Limb (tissue), 2 donors: ENCODE results near the gene SEMA3B.
"Not testable (repeated sequence)": the region's sequence is repeated elsewhere in the genome, so short reads cannot be mapped to it uniquely, and the experiment has no call there.

Experiments used
- DNase-seq, 2 donors: peaks; one replicate each; pipeline ENCODE4 v3.0.0-alpha.2; 2016; ENCODE audit errors: extremely low spot score in 2 of 2

The SEMA3B gene

DNA sequence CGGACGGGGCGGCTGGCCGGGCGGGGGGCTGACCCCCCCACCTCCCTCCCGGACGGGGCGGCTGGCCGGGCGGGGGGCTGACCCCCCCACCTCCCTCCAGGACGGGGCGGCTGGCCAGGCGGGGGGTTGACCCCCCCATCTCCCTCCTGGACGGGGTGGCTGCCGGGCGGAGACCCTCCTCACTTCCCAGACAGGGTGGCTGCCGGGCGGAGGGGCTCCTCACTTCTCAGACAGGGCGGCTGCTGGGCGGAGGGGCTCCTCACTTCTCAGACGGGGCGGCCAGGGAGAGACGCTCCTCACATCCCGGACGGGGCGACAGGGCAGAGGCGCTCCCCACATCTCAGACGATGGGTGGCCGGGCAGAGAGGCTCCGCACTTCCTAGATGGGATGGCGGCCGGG, 43.1 kb downstream of the SEMA3B start:
- not testable (repeated sequence) for DNase-seq

DNA sequence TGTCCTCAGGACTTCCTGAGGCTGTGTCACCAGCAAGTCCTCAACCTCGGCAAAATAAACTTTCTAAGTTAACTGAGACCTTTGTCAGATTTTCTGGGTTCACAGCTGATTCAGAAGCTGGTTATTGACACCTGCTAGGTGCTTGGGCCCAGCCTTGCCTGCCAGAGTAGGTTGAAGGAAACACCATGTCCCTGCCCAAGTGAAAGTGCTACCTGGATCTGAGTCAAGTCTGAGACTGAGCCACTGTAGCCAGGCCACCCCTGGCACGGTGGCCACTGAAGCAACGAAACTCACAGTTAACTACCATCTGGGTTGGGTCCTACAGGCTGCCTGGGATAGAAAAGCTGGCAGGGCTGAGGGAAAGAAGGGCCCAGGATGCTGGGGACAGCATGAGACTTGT, 45.4 kb downstream of the SEMA3B start:
- no peak for DNase-seq

DNA sequence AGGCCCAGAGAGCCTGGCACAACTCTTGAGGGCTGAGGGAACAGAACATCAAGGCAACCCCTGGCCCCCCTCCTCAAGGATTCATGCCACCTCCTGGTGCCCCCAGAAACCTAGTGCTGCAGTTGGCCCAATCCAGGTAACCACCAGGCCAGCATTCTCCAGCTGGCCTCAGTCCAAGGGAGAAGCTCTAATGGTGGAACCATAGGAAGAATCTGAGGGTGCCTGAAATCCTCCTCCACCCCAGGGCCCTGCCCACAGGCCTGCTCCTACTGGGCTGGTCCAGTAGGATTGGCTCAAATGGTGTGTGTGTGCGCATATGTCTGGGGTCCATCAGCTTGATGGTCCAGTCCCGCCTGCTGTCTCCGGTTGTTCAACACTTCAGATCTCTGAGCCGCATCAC, 45.9 kb downstream of the SEMA3B start:
- DNase-seq = no peak

DNA sequence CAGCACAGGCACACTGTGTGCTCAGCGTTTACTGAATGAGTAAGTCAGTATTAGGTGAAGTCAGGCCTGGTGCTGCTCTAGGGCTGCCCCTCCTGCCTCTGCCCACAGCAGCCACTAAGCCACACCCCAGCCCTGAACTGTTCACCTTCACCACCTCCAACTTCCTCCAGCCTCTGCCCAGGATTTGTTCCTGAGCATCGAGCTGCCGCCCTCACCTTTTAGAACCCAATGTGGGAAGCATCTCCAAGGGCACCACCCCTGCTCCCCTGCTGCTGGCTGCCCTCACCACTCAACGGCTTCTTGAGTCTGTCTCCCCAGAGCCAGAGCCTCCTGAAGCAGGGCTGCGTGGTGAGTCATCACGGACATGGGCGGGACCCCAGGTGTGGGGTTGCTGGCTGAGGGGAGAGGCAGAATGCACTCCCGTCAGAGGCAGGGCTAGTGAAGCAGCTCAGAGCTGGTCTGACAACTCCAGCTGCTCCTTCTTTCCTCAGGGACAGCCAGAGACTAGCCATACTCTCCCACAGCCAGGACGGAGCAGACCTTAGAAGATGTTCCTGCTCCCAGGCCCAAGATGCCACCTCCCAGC, 47.8 kb downstream of the SEMA3B start:
- DNase-seq = no peak

DNA sequence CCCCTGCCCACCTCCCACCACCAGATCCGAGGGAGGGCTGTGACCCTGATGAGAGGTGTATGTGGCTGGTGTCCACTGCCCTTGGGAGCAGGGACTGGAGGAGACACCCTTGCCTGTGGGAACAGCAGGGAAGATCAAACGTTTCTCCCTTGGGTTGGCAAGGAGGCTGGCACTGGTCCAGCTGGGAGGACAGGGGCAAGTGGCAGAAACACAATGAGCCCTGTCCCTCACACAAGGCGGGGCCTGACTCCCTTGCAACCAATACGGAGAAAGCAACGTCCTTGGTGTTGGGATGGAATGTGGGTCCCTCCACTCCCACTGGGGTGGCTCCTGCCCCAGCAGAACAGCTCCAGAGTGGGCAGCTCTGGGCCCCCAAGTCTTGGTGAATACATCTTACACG, 48.4 kb downstream of the SEMA3B start:
- DNase-seq = no peak

DNA sequence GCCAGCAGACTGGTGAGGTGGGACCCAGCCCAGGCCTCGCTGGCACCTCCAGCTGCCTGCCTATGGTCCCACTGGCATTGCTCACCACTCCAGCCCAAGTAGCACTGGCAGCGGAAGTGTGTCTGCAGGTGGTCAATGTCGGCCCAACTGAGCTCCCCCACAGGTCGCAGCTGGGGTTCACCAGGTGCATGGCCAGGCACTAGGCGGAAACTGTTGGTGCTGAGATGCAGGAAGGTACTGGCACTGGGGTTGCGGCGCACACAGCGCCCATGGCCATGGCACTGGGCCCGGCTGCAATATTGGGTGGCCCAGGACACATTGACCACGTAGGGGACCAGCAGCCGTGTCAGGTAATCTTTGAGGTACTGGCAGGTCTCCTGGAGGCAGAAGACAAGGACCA, 49.2 kb downstream of the SEMA3B start:
- no peak for DNase-seq

DNA sequence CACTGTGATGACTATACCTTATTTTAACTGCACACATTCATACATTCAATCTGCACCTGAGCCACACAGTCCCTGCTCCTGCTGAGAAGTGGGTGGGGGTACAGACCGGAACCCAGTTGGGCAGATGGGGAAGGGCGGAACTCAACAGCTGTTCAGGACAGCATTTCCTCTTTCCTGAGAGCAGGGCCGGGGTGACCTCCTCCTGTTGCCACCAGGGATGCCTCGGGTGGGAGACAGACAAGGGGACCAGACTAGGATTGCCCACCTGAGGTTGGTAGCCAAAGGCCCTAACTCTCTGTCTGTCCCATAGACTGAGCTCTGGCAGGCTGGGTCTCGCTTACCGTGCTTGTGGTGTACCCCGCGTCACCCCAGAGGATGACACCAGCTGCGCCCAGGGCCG, 49.7 kb downstream of the SEMA3B start:
- DNase-seq = no peak

DNA sequence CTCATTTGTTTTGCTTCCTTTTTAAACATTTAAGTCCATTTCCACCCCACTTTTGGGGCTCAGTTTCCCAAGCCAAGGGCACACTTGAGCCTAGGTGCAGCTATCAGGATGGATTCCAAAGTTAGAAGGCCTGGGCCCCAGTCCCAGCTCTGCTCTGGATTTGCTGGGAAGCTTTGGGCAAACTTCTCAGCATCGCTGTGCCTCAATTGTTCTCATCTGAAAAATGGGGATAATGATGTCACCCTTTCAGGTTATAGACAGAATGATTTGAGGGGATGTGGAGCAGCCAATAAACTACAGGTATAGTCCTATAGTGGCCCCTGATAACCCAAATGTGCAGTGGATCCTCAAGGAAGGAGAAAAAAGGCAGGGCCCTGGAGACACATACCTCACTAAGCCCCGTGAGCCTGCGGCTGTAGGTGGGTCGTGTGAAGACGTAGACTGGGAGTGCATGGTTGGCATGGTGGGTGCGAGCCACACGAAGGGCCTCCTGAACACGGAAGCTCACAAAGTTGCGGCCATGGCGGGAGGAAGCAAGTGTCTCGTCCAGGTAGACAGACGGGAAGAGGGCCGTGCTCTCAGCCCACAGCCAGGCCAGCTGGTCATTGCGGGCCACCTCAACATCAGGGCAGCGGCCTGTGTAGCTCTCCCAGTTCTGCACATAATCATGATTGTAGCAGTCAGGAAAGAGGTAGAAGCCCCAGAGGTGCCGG, 50.4 kb downstream of the SEMA3B start:
- no peak for DNase-seq

DNA sequence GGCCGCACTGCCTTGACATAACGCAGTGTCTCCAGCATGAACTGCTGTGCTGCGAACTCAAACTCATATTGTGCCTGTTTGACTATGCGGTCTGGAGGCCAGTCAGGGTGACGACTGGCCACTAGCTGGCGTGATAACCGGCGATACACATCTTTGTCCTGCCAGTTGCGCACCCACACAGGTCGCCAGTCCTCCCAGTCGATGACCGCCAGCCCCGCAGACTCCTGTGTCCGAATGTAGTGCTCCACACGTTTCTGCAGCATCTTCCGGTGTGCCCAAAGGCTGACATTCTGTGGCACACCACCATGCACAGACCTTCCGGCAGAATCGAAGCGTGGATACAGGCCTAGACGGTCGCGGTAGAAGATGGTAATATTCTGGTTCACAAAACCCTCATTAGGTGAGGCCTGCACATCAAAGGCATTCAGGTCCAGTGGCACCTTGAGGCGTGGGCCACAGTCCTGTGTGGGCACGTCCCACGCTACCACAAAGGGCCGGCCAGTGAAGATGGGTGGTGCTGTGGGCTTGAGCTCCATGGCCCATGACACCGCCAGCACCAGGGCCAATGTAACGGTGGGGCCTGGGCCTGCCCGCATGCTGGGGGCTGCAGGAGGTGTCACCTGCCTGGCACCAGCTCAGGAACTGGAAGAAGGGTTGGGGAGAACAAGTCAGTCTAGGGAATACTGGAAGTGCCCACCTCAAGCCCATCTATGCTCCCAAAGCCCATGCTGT, 51.1 kb downstream of the SEMA3B start:
- DNase-seq = no peak

DNA sequence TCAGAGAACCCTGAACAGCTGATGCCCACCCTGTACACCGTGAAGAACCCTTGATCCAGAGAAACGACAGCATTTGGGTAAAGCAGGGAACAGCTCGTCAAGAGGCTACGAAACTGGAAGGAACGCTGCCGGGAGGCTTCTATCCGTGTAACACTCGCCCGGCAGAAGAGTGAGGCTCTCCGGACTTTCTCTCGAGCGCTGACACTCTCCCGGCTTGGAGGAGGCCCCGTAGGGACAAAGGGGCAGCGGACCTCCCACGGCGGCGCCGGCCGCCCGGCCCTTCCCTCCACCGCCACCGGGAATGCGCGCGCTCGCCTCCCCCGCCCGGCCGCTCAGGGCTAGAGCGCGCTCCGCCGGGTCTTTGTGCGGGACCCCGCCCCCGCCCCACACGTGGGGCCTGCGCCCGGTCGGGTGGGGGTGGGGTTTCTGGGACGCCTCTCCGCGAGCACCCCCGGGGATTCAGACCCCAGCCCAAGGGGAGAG, 51.9 kb downstream of the SEMA3B start:
- DNase-seq = peak; percentile 75 to 92

DNA sequence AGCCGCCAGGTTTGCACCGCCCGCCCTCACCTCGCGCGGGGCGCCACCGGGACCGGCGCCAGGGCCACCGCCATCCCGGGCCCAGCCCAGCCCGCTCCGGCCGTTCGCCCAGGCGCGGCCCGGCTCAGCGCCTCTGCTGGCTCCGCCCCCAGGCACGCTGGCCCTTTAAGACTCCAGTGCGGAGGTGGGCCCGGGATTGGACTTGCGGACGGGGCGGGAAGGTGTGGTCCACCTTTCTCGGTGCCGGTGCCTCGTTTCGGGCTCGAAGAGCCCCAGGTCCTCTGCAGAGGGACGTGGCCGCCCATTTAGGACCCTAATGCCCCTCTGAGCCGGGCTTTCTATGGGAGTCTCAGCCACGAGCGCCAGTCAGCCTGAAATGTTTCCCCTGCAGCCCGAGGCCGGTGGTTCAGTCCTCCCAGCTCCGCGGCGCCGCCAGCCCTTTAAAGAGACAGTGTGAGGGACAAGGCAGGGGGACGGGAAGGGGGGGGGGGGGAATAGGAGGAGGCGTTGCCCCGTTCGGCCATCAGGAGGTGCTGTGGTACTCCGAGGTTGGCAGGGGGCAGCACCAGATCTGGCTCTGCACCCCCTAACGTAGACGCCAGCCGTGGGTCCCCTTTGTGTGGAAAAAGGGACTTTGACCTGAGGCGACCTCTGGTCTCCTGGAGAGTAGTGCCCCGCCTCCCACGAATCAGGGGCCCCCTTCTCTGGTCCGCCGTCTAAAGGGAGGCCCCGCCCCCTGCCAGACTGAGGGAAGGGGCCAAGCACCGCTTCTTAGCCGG, 52.6 kb downstream of the SEMA3B start:
- DNase-seq = peak; percentile 92 to 94

DNA sequence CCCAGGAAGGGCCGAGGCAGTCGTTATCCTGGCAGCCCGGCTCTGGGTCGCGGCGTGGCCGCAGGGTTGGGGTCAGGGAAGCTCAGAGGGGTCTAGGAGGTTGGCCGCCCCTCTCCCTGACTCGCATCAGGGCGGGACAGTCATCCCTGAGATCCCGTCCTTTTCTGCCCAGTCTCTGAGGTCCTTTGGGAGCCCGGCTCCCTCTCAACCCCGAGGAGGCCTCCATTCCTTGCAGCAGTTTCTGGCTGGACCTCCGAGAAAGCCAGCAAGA, 53.1 kb downstream of the SEMA3B start:
- DNase-seq = no peak

DNA sequence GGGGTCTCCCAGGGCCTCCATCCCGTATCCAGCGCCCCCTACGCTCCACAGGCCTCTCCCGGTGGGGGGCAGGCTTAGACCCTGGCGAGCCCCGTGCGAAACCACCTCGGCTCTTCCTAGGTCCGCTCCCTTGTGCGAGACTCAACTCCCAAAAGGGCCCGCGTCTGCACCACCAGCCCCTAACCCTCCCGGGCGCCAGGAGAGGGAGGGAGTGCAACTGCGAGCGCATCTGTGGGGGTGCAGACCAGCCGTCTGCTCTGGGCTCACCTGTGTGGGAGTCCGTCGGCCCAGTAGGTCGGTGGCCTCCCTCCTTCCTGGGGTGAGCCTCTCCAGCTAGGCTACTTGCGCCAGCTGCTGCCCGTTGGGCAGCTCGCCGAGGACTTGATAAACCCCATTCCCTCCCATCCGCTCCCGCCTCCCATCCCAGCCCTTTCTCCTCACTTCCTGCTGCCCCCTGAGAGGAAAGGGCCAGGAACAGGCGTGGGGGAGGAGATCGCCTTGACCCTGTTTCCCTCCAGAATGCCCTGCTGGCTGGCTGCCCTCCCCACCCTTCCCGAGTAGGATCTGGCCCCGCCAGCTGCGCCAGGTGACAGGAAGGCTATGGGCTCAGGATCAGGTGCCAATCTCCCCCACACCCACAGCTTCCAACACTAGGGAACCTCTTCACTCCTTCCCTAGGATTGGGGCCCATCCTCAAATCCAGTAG, 53.6 kb downstream of the SEMA3B start, which contains the start of gene HYAL2:
TSS of gene HYAL2 (minus strand) at position 360 of the 706 bp plus-strand sequence. CDS start 2,256 bp downstream, outside the sequence.
- DNase-seq = no peak

DNA sequence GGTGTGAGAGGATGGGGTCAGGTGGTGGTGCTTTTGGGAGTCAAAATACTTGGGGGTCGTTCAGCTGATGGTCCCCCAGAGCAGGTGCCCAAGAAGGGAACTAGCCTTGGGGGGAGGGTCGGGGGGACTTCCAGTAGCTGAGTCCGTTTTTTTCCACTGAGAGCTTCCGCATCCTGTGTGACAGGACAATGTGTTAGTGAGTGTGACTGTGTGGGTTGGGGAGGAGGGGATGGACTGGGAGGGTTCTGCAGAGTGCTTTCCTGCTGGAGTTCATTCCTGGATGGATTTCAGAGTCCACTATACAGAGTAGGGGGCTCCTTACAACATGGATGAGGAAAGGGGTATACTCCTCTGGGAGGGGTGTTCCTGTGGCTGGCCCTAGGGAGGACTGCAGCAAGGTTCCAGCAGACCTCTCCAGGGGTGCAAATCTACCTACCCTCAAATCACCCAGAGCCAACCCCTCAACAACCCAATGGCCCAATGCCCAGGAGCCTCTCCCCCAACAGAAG, 54.2 kb downstream of the SEMA3B start:
- no peak for DNase-seq

DNA sequence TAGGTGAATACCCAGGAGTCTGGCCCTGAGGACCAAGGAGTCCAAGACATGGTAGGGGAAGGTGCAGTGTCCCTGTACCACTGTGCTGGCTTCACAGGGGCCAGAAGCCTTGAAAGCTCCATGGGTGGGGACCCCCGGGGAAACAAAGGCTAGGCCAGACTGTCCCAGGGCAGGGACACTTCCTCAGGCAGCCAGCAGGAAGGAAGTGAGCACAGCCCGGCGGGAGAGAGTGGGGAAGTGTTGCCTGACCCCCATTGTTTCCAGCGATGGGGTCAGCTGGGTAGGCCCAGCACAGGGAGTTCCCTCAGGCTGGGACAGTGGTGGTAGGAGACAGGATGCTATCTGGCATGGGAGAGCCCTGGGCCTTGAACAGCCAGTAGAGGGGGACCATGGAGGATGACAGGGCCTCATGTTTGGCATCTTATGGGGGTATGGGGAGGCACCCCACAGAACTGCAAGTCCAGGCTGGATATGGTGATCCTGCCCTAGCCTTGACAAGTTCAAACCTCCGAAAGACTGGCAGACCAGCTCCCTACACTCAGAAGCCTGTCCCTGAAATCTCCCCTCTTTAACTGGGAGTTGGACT, 54.8 kb downstream of the SEMA3B start:
- DNase-seq = no peak

DNA sequence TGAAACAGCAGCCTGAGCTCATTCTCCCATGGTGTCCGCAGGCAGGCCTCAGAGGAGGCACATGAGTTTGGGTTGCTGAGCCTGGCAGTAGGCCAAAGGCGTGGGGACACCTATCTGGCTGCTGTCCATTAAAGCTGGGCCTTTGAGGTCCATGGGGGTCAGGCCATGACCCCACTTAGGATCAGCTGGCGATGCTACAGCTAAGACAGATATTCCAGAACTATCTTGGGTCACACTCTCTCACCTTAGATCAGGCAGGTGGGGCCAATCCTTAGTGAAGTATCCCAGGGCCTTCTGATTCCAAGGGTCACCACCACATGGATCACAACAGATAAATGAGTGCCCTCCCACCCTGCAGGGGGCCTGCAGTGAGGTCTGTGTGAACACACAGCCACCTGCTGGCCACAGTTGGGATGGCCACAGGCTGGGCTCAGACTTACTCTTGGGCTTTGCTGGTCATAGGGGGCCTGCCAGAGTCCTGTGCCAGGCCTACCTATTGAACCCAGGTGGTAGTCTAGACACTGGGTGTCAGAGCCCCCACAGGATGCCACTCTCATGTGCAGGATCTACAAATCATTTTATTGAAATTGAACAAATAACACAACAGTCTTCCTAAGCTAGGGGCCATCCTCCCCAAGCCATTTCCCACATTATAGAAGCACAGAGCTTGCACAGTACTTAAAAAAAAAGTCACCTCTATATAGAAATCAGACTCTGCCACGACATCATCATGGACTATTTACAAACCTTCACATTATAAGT, 55.6 kb downstream of the SEMA3B start:
- peak in 1 of 2 donors; percentile 81 for DNase-seq

DNA sequence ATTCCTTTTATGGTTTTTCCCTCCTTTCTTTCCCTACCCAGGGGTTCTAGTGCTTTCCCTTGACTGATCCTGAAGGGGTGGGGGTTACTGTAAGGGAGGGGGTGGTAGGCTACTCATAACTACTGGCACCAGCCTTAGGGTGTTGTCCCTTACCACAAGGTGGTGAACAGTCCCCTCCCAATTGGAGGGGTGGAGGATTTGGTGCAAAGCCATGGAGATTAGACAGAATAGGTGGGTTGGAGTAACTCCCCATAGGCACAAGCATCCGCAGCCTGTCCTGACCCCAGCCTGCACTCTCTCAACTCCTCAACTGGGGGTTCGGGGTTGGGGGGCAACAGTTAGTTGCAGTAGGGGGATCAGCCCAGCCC, 56.1 kb downstream of the SEMA3B start:
- DNase-seq = no peak

DNA sequence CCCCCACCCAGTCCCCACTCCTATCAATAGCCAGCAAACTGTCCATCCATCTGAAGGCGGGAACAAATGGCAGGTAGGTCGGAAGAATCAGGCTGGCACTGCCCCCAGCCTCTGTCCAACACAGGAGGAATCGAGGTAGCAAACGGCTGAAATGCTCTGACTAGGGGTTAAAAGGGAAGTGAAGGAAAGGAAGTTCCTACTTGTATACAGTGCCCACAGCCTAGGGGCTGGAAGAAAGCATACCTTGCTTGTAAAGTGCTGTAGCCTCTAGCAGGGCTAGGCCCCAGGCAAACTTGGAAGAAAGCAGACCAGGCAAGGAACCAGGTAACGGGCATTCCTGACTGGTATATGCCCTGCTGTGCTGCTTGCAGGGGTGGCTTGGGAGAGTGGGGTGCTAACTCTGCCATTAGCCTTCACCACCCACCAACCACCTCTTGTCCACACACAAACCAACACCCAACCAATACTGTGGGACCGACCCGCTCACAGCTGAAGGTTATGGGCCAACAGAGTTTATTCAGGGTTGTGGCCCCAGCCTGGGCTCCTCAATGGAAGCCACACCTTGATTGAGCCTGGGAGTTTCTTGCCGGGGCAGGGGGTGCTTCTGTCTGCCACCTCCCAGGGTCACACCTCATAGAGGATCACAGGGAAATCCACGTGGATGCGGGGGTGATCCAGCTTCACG, 56.7 kb downstream of the SEMA3B start:
- no peak for DNase-seq

DNA sequence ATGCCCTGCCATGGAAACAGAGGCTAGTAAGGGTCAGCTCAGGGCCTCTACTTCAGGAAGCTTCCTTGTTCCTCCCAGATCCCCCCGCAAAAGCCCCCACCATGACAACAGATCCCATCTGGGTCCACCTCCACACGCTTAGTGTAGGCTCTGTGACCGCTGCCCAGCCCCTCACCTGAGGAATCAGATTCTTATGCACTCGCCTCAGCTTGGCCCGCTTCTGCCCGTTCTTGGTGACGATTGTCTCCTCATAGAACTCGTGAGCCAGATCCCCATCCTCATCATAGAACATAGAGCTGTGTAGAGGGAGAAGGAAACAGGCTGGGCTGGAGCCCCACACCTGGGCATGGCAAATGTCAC, 57.2 kb downstream of the SEMA3B start:
- no peak for DNase-seq

DNA sequence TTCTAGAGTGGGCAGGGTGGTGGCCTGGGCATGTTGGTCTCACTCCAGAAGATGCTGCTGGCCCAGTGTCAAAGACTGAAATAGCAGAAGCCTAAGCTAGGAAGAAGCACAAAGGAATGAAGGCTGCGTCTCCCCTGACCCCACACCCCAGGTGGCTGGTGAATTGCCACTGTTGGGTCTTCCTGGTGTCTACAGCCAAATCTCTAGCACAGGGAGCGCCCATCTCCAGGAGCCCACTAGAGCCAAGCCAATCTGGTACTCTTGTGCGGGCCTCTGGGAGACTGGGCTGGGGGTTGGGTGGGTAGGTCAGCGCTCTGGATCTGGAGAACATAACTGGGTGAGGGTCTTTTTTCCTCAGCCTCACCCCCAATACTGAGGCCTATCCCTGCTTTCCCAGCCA, 58.2 kb downstream of the SEMA3B start:
- no peak for DNase-seq
